Measurements from ENCODE around the gene AIFM3.

AIFM3 gene

GRCh38 chr22:21013657-21014201 is 46.7 kb downstream of the AIFM3 start:
- ATAC-seq (ENCODE audit: insufficient read depth, low read depth) (no peak), DNase-seq (no peak)
- H3K4me3 ChIP-seq (ENCODE audit: low read depth in 1 of 2, low read length in 2 of 2): peak overlapping the region in 1 of 2 experiments; percentile 23; a peak in 1 of 4 replicates
- peak overlapping the region; percentile 59 for H3K4me2 ChIP-seq (ENCODE audit: insufficient read depth, low read length)
- H2AFZ ChIP-seq (ENCODE audit: low read depth, low read length): no peak overlapping the region; the same call in 1 of the 2 replicates
- H3K27ac ChIP-seq (ENCODE audit: low read length): no peak overlapping the region
- H3K36me3 ChIP-seq (ENCODE audit: insufficient read depth, low read length): no peaks in the 10 kb centered on the region
- no peaks in the 10 kb centered on the region for H3K79me2 ChIP-seq (ENCODE audit: insufficient read depth, low read length)
- TF ChIP-seq EZH2 (IDR thresholded peaks at IDR 0.05; ENCODE audit: borderline replicate concordance, low read depth, low read length, severe bottlenecking): no peak
- no peak for TF ChIP-seq CTCF (IDR thresholded peaks at IDR 0.05; ENCODE audit: borderline replicate concordance, extremely low read depth, low read length, poor library complexity, severe bottlenecking)
- H3K27me3 ChIP-seq (ENCODE audit: insufficient read depth, low read length, poor library complexity): peaks cover 9% of the 10 kb centered on the region
- peaks cover 15% of the 10 kb centered on the region for H3K4me1 ChIP-seq (ENCODE audit: insufficient read depth, low read length)
- H3K9me3 ChIP-seq (ENCODE audit: insufficient read depth, low read length, severe bottlenecking): no peaks in the 10 kb centered on the region
- no peak overlapping the region for H3K9ac ChIP-seq (ENCODE audit: low read depth, low read length)
- H4K20me1 ChIP-seq (ENCODE audit: insufficient read depth, low read length): peaks cover 13% of the 10 kb centered on the region

- Histone ChIP-seq H3K27me3 (ENCODE audit: insufficient read depth, low read length, poor library complexity) (peaks cover 9% of the 10 kb centered on the region), H4K20me1 (ENCODE audit: insufficient read depth, low read length) (peaks cover 9% of the 10 kb centered on the region), H2AFZ (ENCODE audit: low read depth, low read length) (no peak overlapping the region), H3K9me3 (ENCODE audit: insufficient read depth, low read length, severe bottlenecking) (no peaks in the 10 kb centered on the region), H3K4me1 (ENCODE audit: insufficient read depth, low read length) (peaks cover 15% of the 10 kb centered on the region), H3K36me3 (ENCODE audit: insufficient read depth, low read length) (no peaks in the 10 kb centered on the region), H3K4me3 (ENCODE audit: low read depth in 1 of 2, low read length in 2 of 2) (peak overlapping the region in 1 of 2 experiments; percentile 40; a peak in 2 of 4 replicates), H3K9ac (ENCODE audit: low read depth, low read length) (no peak overlapping the region), H3K79me2 (ENCODE audit: insufficient read depth, low read length) (no peaks in the 10 kb centered on the region), H3K27ac (ENCODE audit: low read length) (no peak overlapping the region), H3K4me2 (ENCODE audit: insufficient read depth, low read length) (peak overlapping the region; percentile 59)
- no peak for TF ChIP-seq CTCF (IDR thresholded peaks at IDR 0.05; ENCODE audit: borderline replicate concordance, extremely low read depth, low read length, poor library complexity, severe bottlenecking)
- no peak for TF ChIP-seq EZH2 (IDR thresholded peaks at IDR 0.05; ENCODE audit: borderline replicate concordance, low read depth, low read length, severe bottlenecking)
- ATAC-seq (ENCODE audit: insufficient read depth, low read depth) (peak; percentile 89), DNase-seq (peak; percentile 89)
Observed at GRCh38 chr22:21014202-21014725, 47.2 kb downstream of the AIFM3 start.

- no peak for DNase-seq
- no peak within 1 kb of the TSS for H2AFZ ChIP-seq (ENCODE audit: low read depth, low read length)
Observed at GRCh38 chr22:21014726-21015465, 47.8 kb downstream of the AIFM3 start, which contains the start of gene P2RX6. Gene P2RX6 (plus strand): TSS chr22:21015165. CDS start chr22:21015175, 10 bp downstream.

More at GRCh38 chr22:21014726-21015465, 47.8 kb downstream of the AIFM3 start, which contains the start of gene P2RX6:
- Histone ChIP-seq H3K4me1 (ENCODE audit: insufficient read depth, low read length) (peaks cover 15% of the 10 kb centered on the region), H3K79me2 (ENCODE audit: insufficient read depth, low read length) (no peaks in the 10 kb centered on the region), H3K9me3 (ENCODE audit: insufficient read depth, low read length, severe bottlenecking) (no peaks in the 10 kb centered on the region), H3K9ac (ENCODE audit: low read depth, low read length) (no peak within 1 kb of the TSS), H3K27ac (ENCODE audit: low read length) (no peak within 1 kb of the TSS), H3K4me2 (ENCODE audit: insufficient read depth, low read length) (peak within 1 kb of the TSS; percentile 59), H3K4me3 (ENCODE audit: low read depth in 1 of 2, low read length in 2 of 2) (peak within 1 kb of the TSS in 1 of 2 experiments; percentile 40; a peak in 2 of 4 replicates), H4K20me1 (ENCODE audit: insufficient read depth, low read length) (peaks cover 7% of the 10 kb centered on the region), H3K36me3 (ENCODE audit: insufficient read depth, low read length) (no peaks in the 10 kb centered on the region), H3K27me3 (ENCODE audit: insufficient read depth, low read length, poor library complexity) (peaks cover 9% of the 10 kb centered on the region)
- TF ChIP-seq EZH2 (IDR thresholded peaks at IDR 0.05; ENCODE audit: borderline replicate concordance, low read depth, low read length, severe bottlenecking) (no peak), CTCF (IDR thresholded peaks at IDR 0.05; ENCODE audit: borderline replicate concordance, extremely low read depth, low read length, poor library complexity, severe bottlenecking) (no peak)
- no peak for ATAC-seq (ENCODE audit: insufficient read depth, low read depth)
